Thyroid gland (tissue), 4 donors: Measurements from ENCODE around the gene ACTL10.

Source experiments
- CTCF ChIP-seq, 6 experiments: fragments of 200-600 bp in 3 of 6; fragments of 450-650 bp in 3 of 6; sonication (generic) in 3 of 6; IDR thresholded peaks; one replicate each; pipeline ENCODE4 v1.5.1; 2016 to 2019; ENCODE audit warnings: antibody characterized with exemption in 6 of 6, mild to moderate bottlenecking in 2 of 6, inconsistent platforms in 1 of 6, moderate library complexity in 1 of 6
- POLR2A ChIP-seq, 2 donors: fragments of 450-650 bp; IDR thresholded peaks; one replicate each; pipeline ENCODE4 v1.6.1; 2017; ENCODE audit warnings: antibody characterized with exemption in 2 of 2, mild to moderate bottlenecking in 2 of 2, moderate library complexity in 1 of 2

GRCh38 chr20:33709905-33710541 is 43.3 kb downstream of the ACTL10 start:
- TF ChIP-seq CTCF (IDR thresholded peaks at IDR 0.05) (no peak), POLR2A (IDR thresholded peaks at IDR 0.05) (no peak)
